Amniotic epithelial cell (primary cell): ENCODE data around the gene SLC35B1.
"Not testable (repeated sequence)": the region's sequence is repeated elsewhere in the genome, so short reads cannot be mapped to it uniquely, and the experiment has no call there.

Source experiments
- DNase-seq: peaks from one replicate; pipeline ENCODE4 v3.0.0-alpha.2; 2010; ENCODE audit warnings: low read depth

The SLC35B1 gene

GRCh38 chr17:49699966-49700575, 7.7 kb downstream of the SLC35B1 start:
- DNase-seq: no peak

GRCh38 chr17:49698005-49698404, 9.8 kb downstream of the SLC35B1 start:
- DNase-seq: no peak

GRCh38 chr17:49696233-49696761, 11.5 kb downstream of the SLC35B1 start:
- no peak for DNase-seq

- no peak for DNase-seq
Measured at GRCh38 chr17:49695698-49696232, 12.0 kb downstream of the SLC35B1 start.

DNA sequence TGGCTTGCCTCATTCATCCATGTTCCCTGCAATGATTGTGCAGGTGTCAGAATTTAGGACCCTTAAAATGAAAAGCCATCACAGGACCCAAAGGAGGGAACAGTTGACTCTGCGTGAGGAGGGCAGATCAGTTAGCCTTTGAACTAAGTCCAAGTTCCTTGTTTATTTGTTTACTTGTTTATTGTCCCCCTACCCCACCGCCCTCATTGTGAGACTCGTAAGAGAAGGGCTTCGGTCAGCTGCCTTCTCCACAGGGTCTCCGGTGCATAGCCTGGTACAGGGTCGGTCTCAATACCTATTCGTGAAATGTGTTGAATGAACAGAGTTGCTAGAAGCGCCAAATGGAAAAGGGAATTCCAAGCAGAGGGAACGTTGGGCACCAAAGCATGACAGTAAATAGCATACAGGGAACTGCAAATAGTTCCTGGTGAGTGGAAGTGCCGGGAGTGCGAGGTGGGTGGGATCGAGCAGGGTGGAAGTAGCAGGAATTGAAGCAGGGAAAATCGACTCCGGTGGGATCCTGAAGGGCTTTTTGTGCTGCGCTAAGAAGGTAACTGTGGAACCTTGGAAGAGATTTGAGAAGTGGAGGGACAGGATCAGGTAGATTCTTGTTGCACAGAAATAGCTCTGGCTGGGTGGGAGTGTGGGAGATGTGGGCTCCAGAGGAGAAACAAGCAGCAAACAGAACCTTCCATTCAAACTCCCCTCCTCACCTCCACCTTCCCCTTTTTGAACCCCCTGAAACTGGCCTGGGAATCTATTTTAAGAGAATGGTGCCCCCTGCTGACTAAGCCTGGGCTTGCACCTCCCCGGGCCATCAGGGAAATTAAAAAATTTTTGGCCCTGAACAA, 12.7 kb downstream of the SLC35B1 start:
- no peak for DNase-seq

DNA sequence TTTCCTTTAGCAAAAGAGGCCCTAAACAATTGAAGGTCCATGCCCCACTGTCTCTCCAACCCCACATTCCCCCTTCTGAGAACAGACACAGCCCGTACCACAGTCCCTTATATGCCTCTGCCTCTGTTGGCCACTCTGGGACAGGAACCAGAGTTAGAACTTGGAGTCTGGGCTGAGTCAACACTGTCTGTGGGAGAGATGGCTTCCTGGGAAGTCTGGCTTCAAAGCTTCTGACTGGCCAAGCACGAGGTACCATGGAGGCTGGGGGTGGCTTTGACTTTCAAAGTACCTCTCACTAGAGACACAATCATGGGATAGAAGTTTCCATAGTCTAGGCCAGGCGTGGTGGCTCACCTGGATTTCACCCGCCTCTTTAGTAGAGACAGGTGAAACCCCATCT, 15.0 kb downstream of the SLC35B1 start:
- no peak for DNase-seq

- no peak for DNase-seq
Measured at GRCh38 chr17:49691677-49692191, 16.0 kb downstream of the SLC35B1 start.

DNA sequence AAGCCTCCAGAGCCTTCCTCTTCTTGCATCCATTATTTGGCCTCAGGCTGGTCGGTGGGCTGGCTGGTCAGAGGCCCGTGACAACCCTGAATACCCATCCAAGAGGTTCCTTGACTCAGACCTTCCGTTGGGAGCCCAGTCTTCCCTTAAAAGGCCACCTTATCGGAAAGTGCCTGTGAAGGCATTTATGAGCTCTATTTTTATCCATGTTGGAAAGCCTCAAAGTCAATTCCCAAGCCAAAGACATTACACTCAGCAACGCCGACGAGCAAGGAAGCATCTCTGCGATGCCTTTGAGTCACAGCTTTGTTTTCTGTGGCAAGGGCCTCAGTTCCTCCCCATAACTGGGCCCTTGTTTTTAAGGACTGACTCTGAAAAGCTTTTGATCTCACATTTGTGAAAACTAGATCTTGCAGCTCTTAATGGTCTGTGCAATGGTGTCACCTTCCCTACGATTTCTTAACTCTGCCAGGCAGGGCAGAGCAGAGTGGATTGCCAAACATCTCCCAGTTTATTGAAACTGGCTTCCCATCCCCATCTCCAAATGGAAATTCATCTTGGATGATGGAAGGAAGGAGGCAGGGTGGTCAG, 16.6 kb downstream of the SLC35B1 start:
- no peak for DNase-seq

DNA sequence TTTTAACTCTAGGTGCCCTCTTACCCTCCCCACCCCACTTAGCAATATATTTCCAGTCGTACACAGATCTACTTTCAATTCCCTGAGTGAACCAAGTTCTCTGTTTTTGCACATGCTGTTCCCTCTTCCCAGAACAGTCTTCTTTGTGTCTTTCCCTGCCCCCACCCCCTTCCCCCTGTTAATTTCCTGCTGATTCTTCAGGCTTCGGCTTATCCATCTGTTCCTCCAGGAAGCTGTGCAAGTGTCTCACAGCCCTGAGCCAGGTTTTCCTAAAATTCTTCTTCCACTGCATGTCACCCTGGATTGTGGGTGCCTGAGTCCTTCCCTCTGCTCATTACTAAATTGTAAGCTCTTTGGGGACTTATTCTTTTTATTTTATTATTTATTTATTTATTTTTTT, 17.5 kb downstream of the SLC35B1 start:
- no peak for DNase-seq

DNA sequence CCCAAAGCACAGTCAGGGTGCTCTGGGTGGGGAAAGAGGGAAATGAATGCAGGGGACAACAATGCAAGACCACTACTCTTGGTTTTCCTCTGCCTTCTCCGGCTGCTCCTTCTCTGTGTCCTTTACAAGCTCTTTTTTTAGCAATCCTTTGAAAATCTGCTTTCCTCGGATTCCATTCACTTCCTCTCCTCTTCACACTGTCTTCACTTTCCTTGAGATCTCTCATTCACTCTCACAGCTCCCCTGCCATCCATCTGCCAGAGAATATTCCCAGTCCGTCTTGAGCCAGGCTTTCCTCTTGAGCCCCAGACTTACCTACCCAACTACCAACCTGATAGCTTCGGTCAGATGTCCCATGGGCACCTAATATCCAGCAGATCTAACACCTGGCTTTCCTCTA, 18.9 kb downstream of the SLC35B1 start:
- DNase-seq: no peak

- DNase-seq: peak; percentile 32
Measured at GRCh38 chr17:49687878-49688491, 19.8 kb downstream of the SLC35B1 start.

- DNase-seq: no peak
Measured at GRCh38 chr17:49681106-49681979, 26.4 kb downstream of the SLC35B1 start.

GRCh38 chr17:49680314-49680713, 27.4 kb downstream of the SLC35B1 start:
- DNase-seq: no peak

- peak; percentile 100 for DNase-seq
Measured at GRCh38 chr17:49677933-49678847, 29.6 kb downstream of the SLC35B1 start, which contains the start of gene SPOP. TSS of gene SPOP (minus strand) at chr17:49678097. CDS start at chr17:49622810, 55,287 bp downstream.

- peak; percentile 84 for DNase-seq
Measured at GRCh38 chr17:49677134-49677932, 30.4 kb downstream of the SLC35B1 start.

DNA sequence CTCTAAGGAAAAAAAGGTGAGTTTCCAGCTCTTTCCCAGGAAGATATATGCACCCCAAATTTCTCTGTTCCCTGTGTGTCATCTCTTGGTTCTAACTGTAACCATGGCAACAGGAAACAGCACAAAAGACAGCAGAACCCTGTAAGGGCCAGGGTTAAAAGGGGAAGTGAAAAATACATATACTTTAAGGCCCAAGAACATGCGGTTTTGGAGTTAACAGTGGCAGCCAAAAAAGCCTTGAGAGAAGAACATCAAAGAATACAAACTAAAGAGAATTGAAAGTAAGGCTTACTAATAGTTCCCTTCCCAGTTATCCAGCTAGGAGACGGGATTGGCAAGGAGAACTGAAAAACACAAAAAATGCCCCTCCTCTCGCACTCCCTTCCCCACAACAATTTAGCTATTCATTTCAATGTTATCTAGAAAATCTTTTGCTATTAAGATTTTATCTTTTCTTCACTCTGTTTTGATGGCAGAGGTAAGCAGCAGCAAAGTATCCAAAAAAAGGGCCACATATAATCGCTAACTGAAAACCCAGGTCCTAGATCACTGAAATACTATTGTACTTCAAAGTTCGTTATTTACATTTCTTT, 31.4 kb downstream of the SLC35B1 start:
- peak; percentile 29 for DNase-seq

GRCh38 chr17:49674507-49674906, 33.3 kb downstream of the SLC35B1 start:
- DNase-seq: no peak

GRCh38 chr17:49673679-49674078, 34.1 kb downstream of the SLC35B1 start:
- DNase-seq: not testable (repeated sequence)
